Measurements from ENCODE around the gene VWA3B.

The VWA3B gene

GRCh38 chr2:98327776-98328175 is 240.8 kb downstream of the VWA3B start:
- Histone ChIP-seq H3K4me2 (no peak overlapping the region), H3K27ac (no peak overlapping the region), H4K20me1 (no peaks in the 10 kb centered on the region), H3K4me3 (no peak overlapping the region), H3K4me1 (no peaks in the 10 kb centered on the region), H3K9me3 (replicated peaks in 1 of 11) (peaks cover 1 to 25% (median 8%) of the 10 kb centered on the region in 11 experiments; a peak in 19 of 22 replicates), H3K27me3 (no peaks in the 10 kb centered on the region), H3K36me3 (no peaks in the 10 kb centered on the region), H3K9ac (no peak overlapping the region)
- TF ChIP-seq Cebpa-rat (IDR thresholded peaks at IDR 0.05): no peak

- Histone ChIP-seq H3K27ac (no peak overlapping the region), H3K4me1 (no peaks in the 10 kb centered on the region), H3K27me3 (no peaks in the 10 kb centered on the region), H3K4me2 (no peak overlapping the region), H3K9me3 (replicated peaks in 1 of 11) (peaks cover 0 to 8% (median 0%) of the 10 kb centered on the region in 11 experiments; a peak in 7 of 22 replicates), H3K4me3 (no peak overlapping the region), H3K9ac (no peak overlapping the region), H4K20me1 (no peaks in the 10 kb centered on the region), H3K36me3 (no peaks in the 10 kb centered on the region)
- no peak for TF ChIP-seq Cebpa-rat (IDR thresholded peaks at IDR 0.05)
These were observed 242.6 kb downstream of the VWA3B start for GRCh38 chr2:98329549-98329948.

DNA sequence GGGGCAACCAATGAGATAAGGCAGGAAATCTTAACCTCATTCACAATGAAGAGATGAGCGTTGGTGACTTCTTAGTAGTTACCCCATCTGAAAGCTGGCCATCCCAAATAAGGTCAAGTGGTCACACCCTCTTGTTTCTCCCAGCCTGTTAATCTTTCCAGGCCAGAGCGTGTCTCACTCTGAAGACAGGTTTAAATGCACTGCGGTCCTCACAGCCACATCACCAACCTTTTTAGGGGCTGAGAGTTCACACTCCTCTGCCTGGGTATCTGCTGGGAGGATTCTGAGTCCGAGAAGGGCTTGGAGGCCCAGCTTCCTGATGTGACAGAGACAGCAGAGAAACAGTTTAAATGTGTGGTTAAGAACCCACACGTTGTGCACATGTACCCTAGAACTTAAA is 246.0 kb downstream of the VWA3B start:
- no peaks in the 10 kb centered on the region for H3K4me1 ChIP-seq
- H3K4me2 ChIP-seq: no peak overlapping the region
- no peak for TF ChIP-seq Cebpa-rat (IDR thresholded peaks at IDR 0.05)
- H3K9me3 ChIP-seq (replicated peaks in 1 of 11): peaks cover 0 to 5% (median 2%) of the 10 kb centered on the region in 11 experiments; a peak in 12 of 22 replicates
- H3K9ac ChIP-seq: no peak overlapping the region
- no peaks in the 10 kb centered on the region for H4K20me1 ChIP-seq
- H3K27me3 ChIP-seq: no peaks in the 10 kb centered on the region
- H3K4me3 ChIP-seq: no peak overlapping the region
- no peak overlapping the region for H3K27ac ChIP-seq
- H3K36me3 ChIP-seq: no peaks in the 10 kb centered on the region

DNA sequence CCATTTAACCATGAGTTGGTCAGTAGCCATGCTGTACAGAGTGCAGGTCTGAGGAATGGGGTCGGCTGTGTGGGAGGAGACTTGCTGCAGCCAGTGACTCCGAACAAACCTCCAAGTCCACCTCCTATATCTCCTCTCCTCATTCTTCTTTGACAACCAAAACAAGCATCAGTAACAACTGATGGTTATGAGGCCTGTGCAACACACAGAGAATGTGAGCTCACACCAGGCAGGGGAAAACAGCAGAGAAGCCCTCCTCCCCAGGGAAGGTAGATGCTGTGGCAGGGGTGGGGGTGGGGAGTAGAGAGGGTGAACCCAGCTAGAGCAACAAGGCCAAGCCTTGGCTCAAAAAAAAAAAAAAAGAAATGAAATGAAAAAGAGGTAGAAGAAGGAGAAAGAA is 247.0 kb downstream of the VWA3B start:
- Histone ChIP-seq H3K9me3 (replicated peaks in 1 of 11) (peaks cover 4 to 10% (median 8%) of the 10 kb centered on the region in 11 experiments; a peak in 10 of 22 replicates), H3K27ac (no peak overlapping the region), H3K36me3 (no peaks in the 10 kb centered on the region), H3K4me2 (no peak overlapping the region), H3K9ac (no peak overlapping the region), H3K4me3 (no peak overlapping the region), H4K20me1 (no peaks in the 10 kb centered on the region), H3K27me3 (no peaks in the 10 kb centered on the region), H3K4me1 (no peaks in the 10 kb centered on the region)
- TF ChIP-seq Cebpa-rat (IDR thresholded peaks at IDR 0.05): no peak

GRCh38 chr2:98334439-98335078 is 247.6 kb downstream of the VWA3B start:
- Histone ChIP-seq H3K27me3 (no peaks in the 10 kb centered on the region), H3K9ac (no peak overlapping the region), H3K4me3 (no peak overlapping the region), H3K4me2 (no peak overlapping the region), H3K27ac (no peak overlapping the region), H3K4me1 (no peaks in the 10 kb centered on the region), H3K9me3 (replicated peaks in 1 of 11) (peaks cover 4 to 10% (median 8%) of the 10 kb centered on the region in 11 experiments; a peak in 10 of 22 replicates), H4K20me1 (no peaks in the 10 kb centered on the region), H3K36me3 (no peaks in the 10 kb centered on the region)
- no peak for TF ChIP-seq Cebpa-rat (IDR thresholded peaks at IDR 0.05)

DNA sequence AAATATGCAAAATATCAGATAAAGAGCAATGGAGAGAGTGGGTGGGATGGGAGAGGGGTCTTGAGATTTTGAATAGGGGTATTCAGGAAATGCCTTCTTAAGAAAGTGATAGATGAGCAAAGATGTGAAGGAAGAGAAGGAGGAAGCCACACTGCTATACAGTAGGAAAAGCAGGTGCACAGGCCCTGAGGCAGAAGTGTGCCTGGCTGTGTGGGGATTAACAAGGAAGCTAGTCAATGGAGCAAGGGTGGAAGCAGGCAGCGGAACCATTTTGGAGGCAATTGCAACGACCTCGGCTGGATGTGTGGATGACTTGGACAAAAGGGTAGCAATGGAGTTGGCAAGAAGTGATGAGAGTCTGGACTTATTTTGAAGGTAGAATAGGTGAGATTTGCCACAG is 248.3 kb downstream of the VWA3B start:
- Histone ChIP-seq H3K4me2 (no peak overlapping the region), H4K20me1 (no peaks in the 10 kb centered on the region), H3K27me3 (no peaks in the 10 kb centered on the region), H3K9me3 (replicated peaks in 1 of 11) (peaks cover 4 to 10% (median 8%) of the 10 kb centered on the region in 11 experiments; a peak in 10 of 22 replicates), H3K27ac (no peak overlapping the region), H3K9ac (no peak overlapping the region), H3K4me1 (no peaks in the 10 kb centered on the region), H3K4me3 (no peak overlapping the region), H3K36me3 (no peaks in the 10 kb centered on the region)
- no peak for TF ChIP-seq Cebpa-rat (IDR thresholded peaks at IDR 0.05)

- no peaks in the 10 kb centered on the region for H3K4me1 ChIP-seq
These were observed 254.3 kb downstream of the VWA3B start for GRCh38 chr2:98341241-98341640.

DNA sequence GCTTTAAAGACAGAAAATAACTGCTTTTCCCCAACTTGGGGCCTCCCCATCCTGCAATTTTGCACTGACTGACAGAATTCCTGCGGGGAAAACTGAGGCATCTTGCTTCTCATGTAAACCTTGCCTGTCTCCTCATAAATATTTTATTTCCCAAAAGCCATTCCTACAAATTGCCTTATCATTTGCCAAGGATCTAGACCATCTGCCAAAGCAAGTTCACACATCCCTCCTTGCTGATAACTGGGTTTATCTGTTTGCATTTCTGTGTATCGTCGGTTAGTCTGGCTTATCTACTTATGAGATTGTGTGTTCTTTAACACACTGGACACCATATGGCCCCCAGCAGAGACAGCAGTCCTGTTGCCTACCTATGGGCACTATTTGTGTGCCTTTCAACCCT is 256.3 kb downstream of the VWA3B start:
- Histone ChIP-seq H4K20me1 (0 out of 22 replicates have a peak, but pooled peaks cover 0 to 7% (median 0%) of the 10 kb centered on the region in 11 experiments), H3K9ac (no peak overlapping the region), H3K4me1 (peaks cover 0 to 16% (median 7%) of the 10 kb centered on the region in 10 experiments; a peak in 14 of 20 replicates), H3K27me3 (peaks cover 21 to 28% (median 25%) of the 10 kb centered on the region in 11 experiments), H3K4me2 (no peak overlapping the region), H3K27ac (no peak overlapping the region), H3K36me3 (no peaks in the 10 kb centered on the region), H3K9me3 (replicated peaks in 1 of 11) (peaks cover 7 to 24% (median 20%) of the 10 kb centered on the region in 11 experiments; a peak in 20 of 22 replicates), H3K4me3 (no peak overlapping the region)
- TF ChIP-seq Cebpa-rat (IDR thresholded peaks at IDR 0.05): no peak

More at GRCh38 chr2:98341241-98341640, 254.3 kb downstream of the VWA3B start:
- H3K27ac ChIP-seq: no peak overlapping the region
- H3K36me3 ChIP-seq: no peaks in the 10 kb centered on the region
- H3K27me3 ChIP-seq: peaks cover 1 to 8% (median 5%) of the 10 kb centered on the region in 11 experiments; a peak in 20 of 22 replicates
- H3K4me3 ChIP-seq: no peak overlapping the region
- TF ChIP-seq Cebpa-rat (IDR thresholded peaks at IDR 0.05): no peak
- no peaks in the 10 kb centered on the region for H4K20me1 ChIP-seq
- no peak overlapping the region for H3K9ac ChIP-seq
- H3K4me2 ChIP-seq: no peak overlapping the region
- H3K9me3 ChIP-seq (replicated peaks in 1 of 11): peaks cover 4 to 12% (median 9%) of the 10 kb centered on the region in 11 experiments; a peak in 13 of 22 replicates

DNA sequence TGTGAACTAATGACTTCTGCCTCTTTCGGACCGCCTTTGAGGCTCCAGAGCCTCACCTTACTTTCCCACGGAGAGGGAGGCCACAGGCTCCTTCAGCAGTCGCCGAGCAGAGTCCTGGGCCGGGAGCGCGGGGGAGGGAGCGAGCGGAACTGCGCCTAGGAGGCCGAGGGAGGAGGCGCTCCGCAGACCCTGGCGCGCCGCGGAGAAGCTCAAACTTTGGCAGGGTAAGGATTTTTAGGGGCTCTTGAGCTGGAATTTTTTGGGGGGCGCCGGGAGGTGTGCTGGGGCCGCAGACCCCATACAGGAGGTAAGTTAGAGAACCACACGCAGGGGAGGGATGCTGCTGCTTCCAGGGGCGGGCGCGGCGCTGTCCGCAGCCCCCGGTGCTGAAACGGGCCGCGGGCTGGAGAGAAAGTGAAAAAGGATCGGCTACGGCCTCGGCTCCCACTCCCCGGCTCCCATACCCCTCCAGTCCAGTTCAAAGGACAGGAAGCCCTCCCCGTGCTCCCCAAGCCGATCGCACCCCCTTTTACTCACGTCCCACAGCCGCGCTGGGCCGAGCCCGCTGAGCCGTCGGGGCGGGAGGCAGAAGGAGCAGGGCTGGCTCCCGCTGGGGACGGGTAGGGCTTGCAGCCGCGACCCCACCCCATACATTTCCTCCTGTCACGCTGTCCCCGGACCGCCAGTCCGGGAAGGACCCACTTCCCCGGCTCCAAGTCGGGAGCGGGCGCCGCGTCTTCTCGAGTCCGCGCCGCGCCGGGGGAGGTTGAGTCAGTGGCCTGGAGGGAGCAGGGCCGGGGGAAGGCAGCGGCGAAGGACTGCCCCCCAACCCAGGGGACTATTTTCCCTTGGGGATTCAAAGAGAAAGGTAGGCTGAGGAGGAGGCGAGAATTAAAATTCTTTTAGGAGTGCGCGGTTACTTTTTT is 259.6 kb downstream of the VWA3B start, which contains the start of gene CNGA3:
Gene CNGA3 (plus strand): TSS at position 146 of the 926 bp plus-strand sequence. CDS start 23,520 bp downstream, outside the sequence.
- Histone ChIP-seq H3K27ac (no peak within 1 kb of the TSS), H3K9me3 (replicated peaks in 1 of 11) (peaks cover 10 to 23% (median 18%) of the 10 kb centered on the region in 11 experiments; a peak in 20 of 22 replicates), H4K20me1 (0 out of 22 replicates have a peak, but pooled peaks cover 0 to 7% (median 0%) of the 10 kb centered on the region in 11 experiments), H3K4me2 (peak within 1 kb of the TSS in 5 of 11 experiments; percentile 3 to 39 (median 18); a peak in 1 of 22 replicates), H3K9ac (no peak within 1 kb of the TSS), H3K27me3 (peaks cover 26 to 38% (median 32%) of the 10 kb centered on the region in 11 experiments), H3K4me3 (peak within 1 kb of the TSS in 1 of 10 experiments; percentile 11; a peak in 1 of 20 replicates), H3K36me3 (no peaks in the 10 kb centered on the region), H3K4me1 (peaks cover 0 to 18% (median 9%) of the 10 kb centered on the region in 10 experiments; a peak in 14 of 20 replicates)
- TF ChIP-seq Cebpa-rat (IDR thresholded peaks at IDR 0.05): no peak
